ENCODE results near the gene ZNF683.

ZNF683 gene

GRCh38 chr1:26324550-26324949 is 48.0 kb downstream of the ZNF683 start:
- Histone ChIP-seq H3K27me3 (ENCODE audit: insufficient read depth, poor library complexity, severe bottlenecking) (no peaks in the 10 kb centered on the region), H3K4me3 (replicated peaks; ENCODE audit: insufficient read depth, low read length) (no peak overlapping the region), H3K27ac (replicated peaks) (no peak overlapping the region)
- TF ChIP-seq SPI1 (IDR thresholded peaks at IDR 0.05; ENCODE audit: borderline replicate concordance, low read depth) (no peak), CTCF (IDR thresholded peaks at IDR 0.05; ENCODE audit: insufficient read depth, low read length) (no peak), POLR2AphosphoS5 (IDR thresholded peaks at IDR 0.05; ENCODE audit: low read depth) (no peak), REST (IDR thresholded peaks at IDR 0.05; ENCODE audit: insufficient replicate concordance, low read depth) (no peak), GABPA (IDR thresholded peaks at IDR 0.05; ENCODE audit: low read depth) (no peak)
- DNase-seq (ENCODE audit: low read depth in 1 of 2, low spot score in 1 of 2) = no peak

GRCh38 chr1:26323382-26323781 is 49.2 kb downstream of the ZNF683 start:
- no peaks in the 10 kb centered on the region for H3K27me3 ChIP-seq (ENCODE audit: insufficient read depth, poor library complexity, severe bottlenecking)
- TF ChIP-seq CTCF (IDR thresholded peaks at IDR 0.05; ENCODE audit: insufficient read depth, low read length) (no peak), SPI1 (IDR thresholded peaks at IDR 0.05; ENCODE audit: borderline replicate concordance, low read depth) (no peak), REST (IDR thresholded peaks at IDR 0.05; ENCODE audit: insufficient replicate concordance, low read depth) (no peak), GABPA (IDR thresholded peaks at IDR 0.05; ENCODE audit: low read depth) (no peak), POLR2AphosphoS5 (IDR thresholded peaks at IDR 0.05; ENCODE audit: low read depth) (no peak)
- no peak for DNase-seq (ENCODE audit: low read depth in 1 of 2, low spot score in 1 of 2)
- no peak overlapping the region for H3K27ac ChIP-seq (replicated peaks)
- no peak overlapping the region for H3K4me3 ChIP-seq (replicated peaks; ENCODE audit: insufficient read depth, low read length)

- DNase-seq (ENCODE audit: low read depth in 1 of 2, low spot score in 1 of 2) = no peak
- no peaks in the 10 kb centered on the region for H3K27me3 ChIP-seq (ENCODE audit: insufficient read depth, poor library complexity, severe bottlenecking)
- no peak overlapping the region for H3K4me3 ChIP-seq (replicated peaks; ENCODE audit: insufficient read depth, low read length)
- TF ChIP-seq CTCF (IDR thresholded peaks at IDR 0.05; ENCODE audit: insufficient read depth, low read length) = no peak
- no peak for TF ChIP-seq REST (IDR thresholded peaks at IDR 0.05; ENCODE audit: insufficient replicate concordance, low read depth)
- H3K27ac ChIP-seq (replicated peaks) = no peak overlapping the region
These were observed 50.6 kb downstream of the ZNF683 start for GRCh38 chr1:26322042-26322331.
